ENCODE results near the gene SLC7A14. TPM values are rescaled to one million over a fixed set of nuclear protein-coding genes. Genes with fewer than 3 reads are reported as not detected.
"Not testable (repeated sequence)": the region's sequence is repeated elsewhere in the genome, so short reads cannot be mapped to it uniquely, and the experiment has no call there.

SLC7A14 gene
- total and polyA plus RNA-seq, 12 donors: under 0.01 TPM; not detected in 11

GRCh38 chr3:170584585-170585007 is 1.3 kb downstream of the SLC7A14 start:
- Histone ChIP-seq H3K4me1 (peaks cover 0 to 15% (median 11%) of the 10 kb centered on the region in 9 donors), H3K4me3 (peak overlapping the region in 1 of 10 donors; percentile 44), H3K27me3 (peaks cover 7 to 79% (median 43%) of the 10 kb centered on the region in 7 donors), H3K36me3 (no peaks in the 10 kb centered on the region), H3K9me3 (peaks cover 0 to 4% (median 0%) of the 10 kb centered on the region in 11 donors), H3K27ac (no peak overlapping the region)
- DNase-seq (peak; percentile 61 to 75), ATAC-seq (peak in 7 of 8 donors; percentile 76 to 93 (median 93))
- 1 to 4% methylated on average over 20 of the region's 20 CpGs for whole genome bisulfite sequencing, 2 donors
- no peak for TF ChIP-seq CTCF (IDR thresholded peaks at IDR 0.05)
- intact Hi-C loops (cut with DNase I): no loop called here

GRCh38 chr3:170579646-170580045 is 6.2 kb downstream of the SLC7A14 start:
- no peak for TF ChIP-seq CTCF (IDR thresholded peaks at IDR 0.05)
- Histone ChIP-seq H3K4me1 (peaks cover 0 to 4% (median 0%) of the 10 kb centered on the region in 9 donors), H3K27ac (no peak overlapping the region), H3K27me3 (peaks cover under 1 to 43% (median 18%) of the 10 kb centered on the region in 7 donors), H3K36me3 (no peaks in the 10 kb centered on the region), H3K9me3 (peaks cover 0 to 4% (median 0%) of the 10 kb centered on the region in 11 donors), H3K4me3 (no peak overlapping the region)
- intact Hi-C loops (cut with DNase I): no loop called here
- ATAC-seq (no peak), DNase-seq (no peak)
- 48 to 49% methylated on average over 3 of the region's 3 CpGs for WGBS, 2 donors

GRCh38 chr3:170572665-170573253 is 13.1 kb downstream of the SLC7A14 start:
- intact Hi-C loops (cut with DNase I): no loop called here
- ATAC-seq: peak in 1 of 8 donors; percentile 59

GRCh38 chr3:170567598-170567997 is 18.3 kb downstream of the SLC7A14 start:
- H3K4me1 ChIP-seq: peaks cover 0 to 16% (median 6%) of the 10 kb centered on the region in 9 donors
- DNase-seq; H3K9me3 ChIP-seq; H3K27me3 ChIP-seq; ATAC-seq; H3K27ac ChIP-seq; H3K36me3 ChIP-seq; H3K4me3 ChIP-seq; intact Hi-C loops (cut with DNase I): not testable (repeated sequence)
- WGBS, 2 donors: 43% methylated on average over 1 of the region's 1 CpG; no CpG with 5 or more reads in 1 of the 2 donors

More at GRCh38 chr3:170572665-170573253, 13.1 kb downstream of the SLC7A14 start:
- no peak for TF ChIP-seq CTCF (IDR thresholded peaks at IDR 0.05)
- Histone ChIP-seq H3K27ac (peak overlapping the region in 1 of 10 donors; percentile 47), H3K9me3 (no peaks in the 10 kb centered on the region), H3K27me3 (no peaks in the 10 kb centered on the region), H3K36me3 (no peaks in the 10 kb centered on the region), H3K4me3 (no peak overlapping the region), H3K4me1 (peaks cover 0 to 13% (median 6%) of the 10 kb centered on the region in 9 donors)
- no peak for DNase-seq
- 41 to 50% methylated on average over 3 of the region's 3 CpGs for WGBS, 2 donors

GRCh38 chr3:170566413-170566812 is 19.5 kb downstream of the SLC7A14 start:
- Histone ChIP-seq H3K4me1 (peaks cover 0 to 10% (median 0%) of the 10 kb centered on the region in 9 donors), H3K27ac (no peak overlapping the region), H3K36me3 (no peaks in the 10 kb centered on the region), H3K9me3 (peaks cover 0 to 4% (median 0%) of the 10 kb centered on the region in 11 donors), H3K27me3 (no peaks in the 10 kb centered on the region), H3K4me3 (no peak overlapping the region)
- 88 to 92% methylated on average over 2 of the region's 2 CpGs for WGBS, 2 donors
- ATAC-seq (no peak), DNase-seq (no peak)
- intact Hi-C loops (cut with DNase I): no loop called here
- TF ChIP-seq CTCF (IDR thresholded peaks at IDR 0.05): no peak
